HepG2 (cell line): ENCODE measurements around the gene ACOXL.

Experiments
- CTCF ChIP-seq: sonication (generic); formaldehyde crosslinking; IDR thresholded peaks from 2 replicates; pipeline ENCODE4 v1.5.0; 2020; ENCODE audit warnings: mild to moderate bottlenecking, missing genetic modification reagents, moderate library complexity
- ESRRA ChIP-seq: sonication (generic); formaldehyde crosslinking; IDR thresholded peaks from 2 replicates; pipeline ENCODE4 v1.5.1; 2020; ENCODE audit warnings: mild to moderate bottlenecking, low read depth, missing genetic modification reagents
- PAXIP1 ChIP-seq: sonication (generic); formaldehyde crosslinking; conservative IDR thresholded peaks from 2 replicates; pipeline ENCODE4 v1.4.0; 2020; ENCODE audit warnings: mild to moderate bottlenecking, missing genetic modification reagents, moderate library complexity
- RAD21 ChIP-seq: fragments of 450-650 bp; formaldehyde crosslinking; IDR thresholded peaks from 2 replicates; pipeline ENCODE4 v1.5.0; 2020; ENCODE audit warnings: mild to moderate bottlenecking
- RARA ChIP-seq: IDR thresholded peaks from 2 replicates; pipeline ENCODE4 v1.6.1; 2016; ENCODE audit warnings: missing genetic modification reagents, missing compliant biosample characterization
- RFX5 ChIP-seq: IDR thresholded peaks from 2 replicates; pipeline ENCODE4 v1.6.1; 2011; ENCODE audit warnings: low read depth, low read length, improper control_type of control experiment
- SMAD3 ChIP-seq: sonication (generic); formaldehyde crosslinking; IDR thresholded peaks from 2 replicates; pipeline ENCODE4 v1.4.0; 2020; ENCODE audit warnings: missing genetic modification reagents
- SP1 ChIP-seq, 2 experiments: fragments of 450-650 bp in 1 of 2; sonication (generic) in 1 of 2; formaldehyde crosslinking in 1 of 2; IDR thresholded peaks; 2 replicates each; pipeline versions ENCODE4 v1.4.0 to v1.6.1; 2016 to 2020; ENCODE audit warnings: missing genetic modification reagents in 1 of 2
- TCF7 ChIP-seq: sonication (generic); IDR thresholded peaks from 2 replicates; pipeline ENCODE4 v1.6.1; 2016; ENCODE audit warnings: antibody characterized with exemption, low read depth
- YY1 ChIP-seq: IDR thresholded peaks from 2 replicates; pipeline ENCODE4 v1.6.1; 2011; ENCODE audit warnings: low read length, low read depth, moderate library complexity, mild to moderate bottlenecking; ENCODE audit not compliant: insufficient read depth, insufficient replicate concordance
- ZNF678 ChIP-seq: sonication (generic); formaldehyde crosslinking; IDR thresholded peaks from 2 replicates; pipeline ENCODE4 v1.4.0; 2020; ENCODE audit warnings: mild to moderate bottlenecking, missing genetic modification reagents

GRCh38 chr2:110872521-110872920 is 140.1 kb downstream of the ACOXL start:
- no peak for TF ChIP-seq SMAD3
- no peak for TF ChIP-seq SP1 (IDR thresholded peaks at IDR 0.05)
- no peak for TF ChIP-seq SP1 (CRISPR knock-in tag; IDR thresholded peaks at IDR 0.05)
- TF ChIP-seq RAD21 (CRISPR knock-in tag), result no peak
- TF ChIP-seq YY1, result no peak
- TF ChIP-seq RFX5, result no peak
- TF ChIP-seq ZNF678, result no peak
- no peak for TF ChIP-seq CTCF (CRISPR knock-in tag)
- TF ChIP-seq ESRRA (CRISPR knock-in tag), result no peak
- TF ChIP-seq TCF7, result no peak
- TF ChIP-seq PAXIP1, result no peak
- TF ChIP-seq RARA, result no peak
